IMR-90 (cell line): ENCODE results near the gene TRPM3. TPM values are rescaled to one million over a fixed set of nuclear protein-coding genes. Genes with fewer than 3 reads are reported as not detected.

Source experiments
- ATAC-seq: fragments of 200-7000 bp; cut with Tn5 transposase; 2 replicates; pipeline ENCODE4 v1.9.1; 2020; ENCODE audit warnings: low read depth, mild to moderate bottlenecking, moderate library complexity
- BruUV-seq: library from RNA; stranded (reverse); fragments of 400-500 nt; replicated peaks from 2 replicates; lab custom pipeline; 2021; lab: Mats Ljungman, UMichigan
- CTCF ChIA-PET: fragments of 300-600 bp; formaldehyde crosslinking; extraction: SDS; loops from one replicate; lab custom pipeline; 2021; ENCODE audit warnings: antibody characterized with exemption; lab: Yijun Ruan, JAX
- POLR2A ChIA-PET: fragments of 300-600 bp; sonication (Branson Sonifier 250); formaldehyde crosslinking; loops from one replicate; lab custom pipeline; 2022; ENCODE audit warnings: antibody characterized with exemption; ENCODE audit not compliant: unreplicated experiment; lab: Charles Lee
- DNase-seq: peaks from one replicate; pipeline ENCODE4 v3.0.0; 2013
- H2AFZ ChIP-seq: replicated peaks from 2 replicates; pipeline ENCODE3; 2013; ENCODE audit warnings: low read length, mild to moderate bottlenecking; ENCODE audit not compliant: poor library complexity
- H2AK5ac ChIP-seq: 2 replicates; pipeline ENCODE4 v1.6.1; 2013; ENCODE audit warnings: low read depth, low read length, inconsistent platforms
- H2AK9ac ChIP-seq: replicated peaks from 2 replicates; pipeline ENCODE3; 2013; ENCODE audit warnings: mild to moderate bottlenecking, low read depth, low read length, moderate library complexity; ENCODE audit not compliant: poor library complexity
- H2BK120ac ChIP-seq: 2 replicates; pipeline ENCODE4 v1.6.1; 2013; ENCODE audit warnings: low read depth, low read length, inconsistent platforms
- H2BK15ac ChIP-seq: 3 replicates; pipeline ENCODE4 v1.6.1; 2013; ENCODE audit warnings: low read depth, low read length, inconsistent platforms
- H2BK20ac ChIP-seq: 2 replicates; pipeline ENCODE4 v1.6.1; 2013; ENCODE audit warnings: low read depth, mild to moderate bottlenecking, inconsistent platforms, low read length, moderate library complexity
- H2BK5ac ChIP-seq: 2 replicates; pipeline ENCODE4 v1.6.1; 2013; ENCODE audit warnings: mild to moderate bottlenecking, low read depth, low read length, inconsistent platforms; ENCODE audit not compliant: poor library complexity, severe bottlenecking
- H3K14ac ChIP-seq: replicated peaks from 2 replicates; pipeline ENCODE4 v1.6.1; 2013; ENCODE audit warnings: low read depth, low read length, inconsistent platforms
- H3K18ac ChIP-seq: 2 replicates; pipeline ENCODE4 v1.6.1; 2013; ENCODE audit warnings: low read depth, low read length, control low read depth
- H3K23ac ChIP-seq: 2 replicates; pipeline ENCODE4 v1.6.1; 2013; ENCODE audit warnings: low read depth, low read length, inconsistent platforms
- H3K27ac ChIP-seq: 2 replicates; pipeline ENCODE4 v1.5.1; 2013; ENCODE audit warnings: mild to moderate bottlenecking, control low read depth, low read length; ENCODE audit not compliant: insufficient read depth
- H3K27me3 ChIP-seq: 2 replicates; pipeline ENCODE4 v1.6.1; 2013; ENCODE audit warnings: low read length; ENCODE audit not compliant: control insufficient read depth, insufficient read depth
- H3K36me3 ChIP-seq: 2 replicates; pipeline ENCODE4 v1.6.1; 2013; ENCODE audit warnings: low read length, mixed read lengths; ENCODE audit not compliant: control insufficient read depth, insufficient read depth
- H3K4ac ChIP-seq: 2 replicates; pipeline ENCODE4 v1.6.1; 2013; ENCODE audit warnings: low read depth, low read length, inconsistent platforms
- H3K4me1 ChIP-seq: 2 replicates; pipeline ENCODE4 v1.6.1; 2013; ENCODE audit warnings: low read length, mixed read lengths; ENCODE audit not compliant: control insufficient read depth, insufficient read depth
- H3K4me2 ChIP-seq: 2 replicates; pipeline ENCODE4 v1.6.1; 2013; ENCODE audit warnings: low read depth, mild to moderate bottlenecking, control low read depth, low read length, moderate library complexity
- H3K4me3 ChIP-seq: 2 replicates; pipeline ENCODE4 v1.5.1; 2013; ENCODE audit warnings: low read depth, mild to moderate bottlenecking, control low read depth, low read length, moderate library complexity; ENCODE audit not compliant: insufficient read depth
- H3K56ac ChIP-seq: 2 replicates; pipeline ENCODE4 v1.6.1; 2013; ENCODE audit warnings: low read length, inconsistent platforms; ENCODE audit not compliant: insufficient read depth; ENCODE audit errors: extremely low read depth
- H3K79me1 ChIP-seq, 2 experiments: 2 replicates each; pipeline ENCODE4 v1.6.1; 2013; ENCODE audit warnings: low read length in 2 of 2, inconsistent platforms in 1 of 2, low read depth in 1 of 2
- H3K9ac ChIP-seq: 2 replicates; pipeline ENCODE4 v1.6.1; 2013; ENCODE audit warnings: low read depth, low read length, control low read depth
- H3K9me1 ChIP-seq: 2 replicates; pipeline ENCODE4 v1.6.1; 2013; ENCODE audit warnings: low read length, inconsistent platforms; ENCODE audit not compliant: insufficient read depth
- H3K9me3 ChIP-seq: 2 replicates; pipeline ENCODE4 v1.6.1; 2013; ENCODE audit warnings: low read length; ENCODE audit not compliant: control insufficient read depth, insufficient read depth
- H4K20me1 ChIP-seq: 2 replicates; pipeline ENCODE4 v1.6.1; 2013; ENCODE audit warnings: low read length, inconsistent platforms; ENCODE audit not compliant: insufficient read depth
- H4K5ac ChIP-seq: 2 replicates; pipeline ENCODE4 v1.6.1; 2013; ENCODE audit warnings: mild to moderate bottlenecking, low read depth, low read length, control low read depth
- H4K8ac ChIP-seq, 2 experiments: 2 replicates each; pipeline ENCODE4 v1.6.1; 2013; ENCODE audit warnings: low read depth in 2 of 2, low read length in 2 of 2, control low read depth in 1 of 2, inconsistent platforms in 1 of 2
- H4K91ac ChIP-seq: 2 replicates; pipeline ENCODE4 v1.6.1; 2013; ENCODE audit warnings: low read depth, low read length, inconsistent platforms; ENCODE audit not compliant: insufficient read depth
- BHLHE40 ChIP-seq: fragments of 150-350 bp; IDR thresholded peaks from 2 replicates; pipeline ENCODE4 v1.6.1; 2016; ENCODE audit warnings: mild to moderate bottlenecking, low read depth, low read length
- CEBPB ChIP-seq: IDR thresholded peaks from 2 replicates; pipeline ENCODE4 v1.6.1; 2012; ENCODE audit warnings: low read depth, low read length, improper control_type of control experiment
- CTCF ChIP-seq: conservative IDR thresholded peaks from 2 replicates; pipeline ENCODE4 v1.5.1; 2012; ENCODE audit warnings: mild to moderate bottlenecking, low read depth, low read length, improper control_type of control experiment
- ELK1 ChIP-seq: fragments of 150-350 bp; IDR thresholded peaks from 2 replicates; pipeline ENCODE4 v1.6.1; 2016; ENCODE audit warnings: low read depth, mild to moderate bottlenecking, low read length, moderate library complexity, borderline replicate concordance
- FOS ChIP-seq: fragments of 150-350 bp; IDR thresholded peaks from 2 replicates; pipeline ENCODE4 v1.6.1; 2016; ENCODE audit warnings: low read depth, low read length
- MAFK ChIP-seq: IDR thresholded peaks from 2 replicates; pipeline ENCODE4 v1.6.1; 2012; ENCODE audit warnings: low read depth, low read length, improper control_type of control experiment
- MAZ ChIP-seq: IDR thresholded peaks from 2 replicates; pipeline ENCODE4 v1.6.1; 2012; ENCODE audit warnings: low read depth, mild to moderate bottlenecking, low read length, improper control_type of control experiment, moderate library complexity, borderline replicate concordance
- MXI1 ChIP-seq: IDR thresholded peaks from 2 replicates; pipeline ENCODE4 v1.6.1; 2012; ENCODE audit warnings: low read depth, mild to moderate bottlenecking, low read length, moderate library complexity, borderline replicate concordance
- POLR2A ChIP-seq: IDR thresholded peaks from 2 replicates; pipeline ENCODE4 v1.6.1; 2012; ENCODE audit warnings: mild to moderate bottlenecking, low read depth, low read length
- RAD21 ChIP-seq: IDR thresholded peaks from 2 replicates; pipeline ENCODE4 v1.6.1; 2012; ENCODE audit warnings: low read length, improper control_type of control experiment
- RCOR1 ChIP-seq: IDR thresholded peaks from 2 replicates; pipeline ENCODE4 v1.6.1; 2012; ENCODE audit warnings: mild to moderate bottlenecking, low read length, improper control_type of control experiment; ENCODE audit not compliant: insufficient replicate concordance
- RFX5 ChIP-seq: IDR thresholded peaks from 2 replicates; pipeline ENCODE4 v1.8.0; 2012; ENCODE audit warnings: low read depth, mild to moderate bottlenecking, low read length, moderate library complexity
- SMC3 ChIP-seq: fragments of 150-350 bp; IDR thresholded peaks from 2 replicates; pipeline ENCODE4 v1.6.1; 2016; ENCODE audit warnings: low read depth, mild to moderate bottlenecking, antibody characterized with exemption, low read length, moderate library complexity
- USF2 ChIP-seq: fragments of 150-350 bp; IDR thresholded peaks from 2 replicates; pipeline ENCODE4 v1.6.1; 2017; ENCODE audit warnings: mild to moderate bottlenecking, antibody characterized with exemption, low read length, low read depth
- whole genome bisulfite sequencing, 2 experiments: methylation state at CpG; one replicate each; pipeline versions ENCODE4 v1.1.5 to v1.1.7; 2013; ENCODE audit warnings: missing lambda C conversion rate in 2 of 2; ENCODE audit not compliant: insufficient read length in 1 of 2; ENCODE audit errors: extremely low coverage in 2 of 2; 5-methylcytosine and 5-hydroxymethylcytosine counted together
- dilution Hi-C: fragments of 300-500 bp; cut with HindIII; formaldehyde crosslinking; loops from one replicate; pipeline ENCODE4 v1.14.3; 2018; ENCODE audit warnings: low sequenced_read_pairs; ENCODE audit not compliant: unreplicated experiment
- in situ Hi-C: fragments of 300-500 bp; cut with MboI; formaldehyde crosslinking; loops from 3 replicates; pipeline ENCODE4 v1.14.3; 2019; ENCODE audit warnings: low sequenced_read_pairs, inconsistent platforms, mixed read lengths
- intact Hi-C: fragments of 100-400 bp; cut with micrococcal nuclease; formaldehyde crosslinking; loops from 2 replicates; pipeline ENCODE4 v1.10.0; 2022
- polyA plus RNA-seq, 3 experiments: library from polyadenylated mRNA; depleted of rRNA; stranded (reverse); fragments of >200 nt; gene quantifications; 2 replicates each; pipeline ENCODE4 v1.2.3, GENCODE V29; 2012; ENCODE audit warnings: low replicate concordance in 1 of 3
- total RNA-seq: library from RNA; depleted of rRNA; stranded (reverse); fragments of >200 nt; gene quantifications from 2 replicates; pipeline ENCODE4 v1.2.3, GENCODE V29; 2012

Gene TRPM3
- total and polyA plus RNA-seq, 2 of the 4 experiments (the other 2 are of a cell fraction) = not detected

- Histone ChIP-seq H2BK5ac (no peak overlapping the region), H2AK5ac (no peak overlapping the region), H2BK120ac (no peak overlapping the region), H3K9me1 (no peaks in the 10 kb centered on the region), H2AK9ac (no peak overlapping the region), H4K5ac (no peak overlapping the region), H4K20me1 (no peaks in the 10 kb centered on the region), H3K4me2 (no peak overlapping the region), H3K9ac (no peak overlapping the region), H3K56ac (no peak overlapping the region), H2BK15ac (no peak overlapping the region), H3K23ac (no peak overlapping the region), H2AFZ (no peak overlapping the region), H3K14ac (no peak overlapping the region), H4K91ac (no peak overlapping the region), H3K27me3 (no peaks in the 10 kb centered on the region), H2BK20ac (no peak overlapping the region), H3K4ac (no peak overlapping the region), H4K8ac (no peak overlapping the region), H3K4me3 (no peak overlapping the region), H3K79me1 (no peaks in the 10 kb centered on the region), H3K9me3 (no peaks in the 10 kb centered on the region), H3K27ac (no peak overlapping the region), H3K4me1 (no peaks in the 10 kb centered on the region), H3K18ac (no peak overlapping the region), H3K36me3 (no peaks in the 10 kb centered on the region)
- dilution Hi-C loops (no loop called here), intact Hi-C loops (no loop called here), in situ Hi-C loops (no loop called here)
- no TSS peak for BruUV-seq
- ChIA-PET POLR2A (no interaction called here), CTCF (no interaction called here)
- no CpG with 5 or more reads among the region's 2 CpGs for WGBS, 2 experiments
- DNase-seq (no peak), ATAC-seq (no peak)
- TF ChIP-seq SMC3 (no peak), CEBPB (no peak), FOS (no peak), MAZ (no peak), BHLHE40 (no peak), RFX5 (no peak), RCOR1 (no peak), CTCF (no peak), MXI1 (no peak), ELK1 (no peak), USF2 (no peak), MAFK (no peak), POLR2A (no peak), RAD21 (no peak)
These were observed 304.5 kb downstream of the TRPM3 start for GRCh38 chr9:70816891-70817290.
